GM12891 (cell line): ENCODE measurements around the gene TTLL1.

Experiments used
- DNase-seq: peaks from one replicate; pipeline ENCODE4 v3.0.0; 2011; ENCODE audit warnings: low spot score; ENCODE audit not compliant: insufficient read length
- FAIRE-seq: peaks from 2 replicates; lab custom pipeline; 2011; peaks lifted over from hg19 to GRCh38; lab: Jason Lieb, UNC
- PAX5 ChIP-seq: IDR thresholded peaks from 2 replicates; pipeline ENCODE4 v1.6.1; 2011; ENCODE audit warnings: low read length, moderate library complexity, mild to moderate bottlenecking; ENCODE audit not compliant: insufficient read depth, severe bottlenecking
- POLR2A ChIP-seq: IDR thresholded peaks from 2 replicates; pipeline ENCODE4 v1.6.1; 2011; ENCODE audit warnings: low read depth, low read length, control low read depth
- POLR2AphosphoS5 ChIP-seq: IDR thresholded peaks from 2 replicates; pipeline ENCODE4 v1.6.1; 2011; ENCODE audit warnings: low read depth, low read length, control low read depth
- POU2F2 ChIP-seq: IDR thresholded peaks from 2 replicates; pipeline ENCODE4 v1.6.1; 2011; ENCODE audit warnings: low read depth, mild to moderate bottlenecking, control low read depth, low read length, moderate library complexity
- SPI1 ChIP-seq: IDR thresholded peaks from 2 replicates; pipeline ENCODE4 v1.6.1; 2011; ENCODE audit warnings: low read depth, low read length, control low read depth
- TAF1 ChIP-seq: IDR thresholded peaks from 2 replicates; pipeline ENCODE4 v1.6.1; 2011; ENCODE audit warnings: low read depth, low read length, control low read depth

The TTLL1 gene

GRCh38 chr22:43094085-43094484, 4.9 kb upstream of the TTLL1 start:
- peak; percentile 91 for FAIRE-seq
- TF ChIP-seq SPI1: 0 out of 2 replicates have a peak, but pooled peaks have one; percentile 24
- TF ChIP-seq TAF1: no peak
- TF ChIP-seq POU2F2: no peak
- TF ChIP-seq POLR2AphosphoS5: no peak
- TF ChIP-seq POLR2A: no peak
- TF ChIP-seq PAX5: no peak

GRCh38 chr22:43092085-43092484, 2.9 kb upstream of the TTLL1 start:
- FAIRE-seq: no peak
- no peak for TF ChIP-seq POLR2A
- no peak for TF ChIP-seq PAX5
- no peak for TF ChIP-seq TAF1
- no peak for TF ChIP-seq POLR2AphosphoS5
- TF ChIP-seq POU2F2: no peak
- TF ChIP-seq SPI1: peak; percentile 37; the same call in 1 of the 2 replicates
- DNase-seq: no peak

More at GRCh38 chr22:43094085-43094484, 4.9 kb upstream of the TTLL1 start:
- no peak for DNase-seq

- DNase-seq (peak; percentile 61), FAIRE-seq (peak; percentile 85)
- TF ChIP-seq POLR2AphosphoS5 (no peak), SPI1 (peak; percentile 53), POU2F2 (no peak)
Observed at GRCh38 chr22:43090130-43090789, 1.1 kb upstream of the TTLL1 start.

GRCh38 chr22:43088627-43088983, 586 bp downstream of the TTLL1 start:
- TF ChIP-seq PAX5 (no peak), TAF1 (no peak), POU2F2 (no peak), POLR2A (no peak), POLR2AphosphoS5 (no peak), SPI1 (no peak)
- DNase-seq (no peak), FAIRE-seq (no peak)

GRCh38 chr22:43085658-43086606, 3.3 kb downstream of the TTLL1 start:
- DNase-seq (peak; percentile 45), FAIRE-seq (peak; percentile 86)
- TF ChIP-seq SPI1 (peak; percentile 77), PAX5 (no peak)

- FAIRE-seq (no peak), DNase-seq (no peak)
- TF ChIP-seq TAF1: no peak
- TF ChIP-seq POLR2AphosphoS5: no peak
- TF ChIP-seq SPI1: no peak
- TF ChIP-seq PAX5: no peak
- TF ChIP-seq POU2F2: no peak
- no peak for TF ChIP-seq POLR2A
Observed at GRCh38 chr22:43081968-43082367, 7.2 kb downstream of the TTLL1 start.

- no peak for TF ChIP-seq TAF1
- TF ChIP-seq POLR2AphosphoS5: no peak
- TF ChIP-seq SPI1: no peak
- FAIRE-seq (no peak), DNase-seq (no peak)
Observed at GRCh38 chr22:43080616-43081015, 8.6 kb downstream of the TTLL1 start.

- no peak for DNase-seq
- no peak for TF ChIP-seq POLR2AphosphoS5
- TF ChIP-seq PAX5: no peak
- TF ChIP-seq POU2F2: no peak
- TF ChIP-seq TAF1: no peak
- TF ChIP-seq POLR2A: no peak
- TF ChIP-seq SPI1: no peak
- FAIRE-seq: no peak
Observed at GRCh38 chr22:43079742-43080141, 9.4 kb downstream of the TTLL1 start.

GRCh38 chr22:43078522-43078921, 10.7 kb downstream of the TTLL1 start:
- no peak for TF ChIP-seq POLR2A
- no peak for TF ChIP-seq TAF1
- no peak for TF ChIP-seq SPI1
- FAIRE-seq (no peak), DNase-seq (no peak)

GRCh38 chr22:43077121-43077877, 11.9 kb downstream of the TTLL1 start:
- FAIRE-seq (no peak), DNase-seq (no peak)
- TF ChIP-seq POU2F2 (no peak), POLR2AphosphoS5 (no peak), POLR2A (no peak), SPI1 (no peak), PAX5 (no peak), TAF1 (no peak)
